CD4-positive, alpha-beta T cell treated with Interferon gamma for 1 hour (primary cell): ENCODE data around the gene MFAP4.

Experiments used
- DNase-seq: peaks from one replicate; pipeline ENCODE4 v3.0.0-alpha.2; 2020

Gene MFAP4

GRCh38 chr17:19347323-19348080 lies 39.5 kb downstream of the MFAP4 start:
- no peak for DNase-seq

GRCh38 chr17:19346351-19347255 lies 40.4 kb downstream of the MFAP4 start:
- DNase-seq: no peak

GRCh38 chr17:19345486-19346350 lies 41.3 kb downstream of the MFAP4 start:
- no peak for DNase-seq

- no peak for DNase-seq
Observed at GRCh38 chr17:19345067-19345460, 41.9 kb downstream of the MFAP4 start.

- no peak for DNase-seq
Observed at GRCh38 chr17:19344311-19345066, 42.5 kb downstream of the MFAP4 start.

- DNase-seq: no peak
Observed at GRCh38 chr17:19343671-19344151, 43.3 kb downstream of the MFAP4 start.

- no peak for DNase-seq
Observed at GRCh38 chr17:19343256-19343630, 43.7 kb downstream of the MFAP4 start.

GRCh38 chr17:19342611-19343255 lies 44.3 kb downstream of the MFAP4 start:
- DNase-seq: no peak

- no peak for DNase-seq
Observed at GRCh38 chr17:19341641-19342610, 45.1 kb downstream of the MFAP4 start.

- DNase-seq: no peak
Observed at GRCh38 chr17:19341211-19341631, 45.8 kb downstream of the MFAP4 start.

GRCh38 chr17:19339341-19339815 lies 47.6 kb downstream of the MFAP4 start:
- DNase-seq: no peak

- peak; percentile 66 for DNase-seq
Observed at GRCh38 chr17:19338031-19338990, 48.7 kb downstream of the MFAP4 start.

GRCh38 chr17:19337712-19338023 lies 49.3 kb downstream of the MFAP4 start:
- no peak for DNase-seq

- no peak for DNase-seq
Observed at GRCh38 chr17:19336938-19337711, 49.9 kb downstream of the MFAP4 start.

GRCh38 chr17:19335951-19336631 lies 50.9 kb downstream of the MFAP4 start:
- no peak for DNase-seq

- DNase-seq: no peak
Observed at GRCh38 chr17:19334331-19334730, 52.7 kb downstream of the MFAP4 start.

GRCh38 chr17:19333736-19334290 lies 53.2 kb downstream of the MFAP4 start:
- DNase-seq: no peak
